Heart left ventricle (tissue), 16 donors: ENCODE measurements around the gene PAPOLB. TPM values are rescaled to one million over a fixed set of nuclear protein-coding genes. Genes with fewer than 3 reads are reported as not detected.
A peak's percentile ranks its signal among the peaks of the same experiment; 100 is the strongest.

Experiments used
- ATAC-seq, 4 donors: fragments of 200-7000 bp; cut with Tn5 transposase; one replicate each; pipeline ENCODE4 v1.9.1; 2020 to 2022; ENCODE audit warnings: moderate library complexity in 4 of 4, mild to moderate bottlenecking in 3 of 4, moderate number of reproducible peaks in 1 of 4
- DNase-seq, 5 donors: peaks; one replicate each; pipeline ENCODE4 v3.0.0-alpha.2; 2020
- H3K27ac ChIP-seq, 12 donors: fragments of 200-600 bp; sonication (generic) in 4 of 12; one replicate each; pipeline versions ENCODE4 v1.5.0 to v1.8.0; 2016 to 2022; ENCODE audit warnings: mild to moderate bottlenecking in 2 of 12
- H3K27me3 ChIP-seq, 9 donors: fragments of 200-600 bp; sonication (generic) in 2 of 9; one replicate each; pipeline versions ENCODE4 v1.5.1 to v1.8.0; 2016 to 2022; ENCODE audit warnings: mild to moderate bottlenecking in 3 of 9
- H3K36me3 ChIP-seq, 9 donors: fragments of 200-600 bp; sonication (generic) in 2 of 9; one replicate each; pipeline versions ENCODE4 v1.5.0 to v1.8.0; 2018 to 2022; ENCODE audit warnings: mild to moderate bottlenecking in 2 of 9
- H3K4me1 ChIP-seq, 12 donors: fragments of 200-600 bp; sonication (generic) in 4 of 12; one replicate each; pipeline versions ENCODE4 v1.5.0 to v1.8.0; 2016 to 2022; ENCODE audit warnings: mild to moderate bottlenecking in 3 of 12
- H3K4me3 ChIP-seq, 12 donors: fragments of 200-600 bp; sonication (generic) in 4 of 12; one replicate each; pipeline versions ENCODE4 v1.5.0 to v1.8.0; 2017 to 2022; ENCODE audit warnings: mild to moderate bottlenecking in 9 of 12, moderate library complexity in 4 of 12
- H3K9me3 ChIP-seq, 12 donors: fragments of 200-600 bp; sonication (generic) in 4 of 12; one replicate each; pipeline versions ENCODE4 v1.5.0 to v1.8.0; 2016 to 2022; ENCODE audit warnings: mild to moderate bottlenecking in 1 of 12
- POLR2A ChIP-seq, 2 donors: fragments of 450-650 bp; IDR thresholded peaks; one replicate each; pipeline ENCODE4 v1.6.1; 2017; ENCODE audit warnings: antibody characterized with exemption in 2 of 2, mild to moderate bottlenecking in 2 of 2, moderate library complexity in 2 of 2
- WGBS, 4 donors: extraction: QIAGEN DNeasy Blood & Tissue Kit in 2 of 4; methylation state at CpG; one replicate each; pipeline versions ENCODE4 v1.1.5 to v1.1.7; 2013 to 2018; 5-methylcytosine and 5-hydroxymethylcytosine counted together
- intact Hi-C, 10 donors: fragments of 100-400 bp; cut with DNase I; formaldehyde crosslinking; loops; one replicate each; pipeline versions ENCODE4 v1.11.1 to v1.14.2; 2022
- polyA plus RNA-seq, 2 donors: library from polyadenylated mRNA; stranded (reverse); fragments of 200-250 nt; gene quantifications; one replicate each; pipeline ENCODE4 v1.2.3, GENCODE V29; 2013
- total RNA-seq, 9 donors: library from RNA; depleted of rRNA in 2 of 9; stranded (reverse); fragments of >200 nt in 2 of 9; fragmentation: NEBNext Ultra II Directional in 3 of 9; extraction: Animal tissue kit (Norgen Biotek cat#: 25700) in 3 of 9; gene quantifications; one replicate each; pipeline versions ENCODE4 v1.1.0 to v1.2.4, GENCODE V29; 2016 to 2023
- TF ChIP-seq, protein P1 (sequence below), 12 donors: fragments of 200-600 bp; sonication (generic) in 4 of 12; IDR thresholded peaks; one replicate each; pipeline versions ENCODE4 v1.5.0 to v1.8.0; 2018 to 2022; ENCODE audit warnings: antibody characterized with exemption in 12 of 12, mild to moderate bottlenecking in 5 of 12
- donor health status: ischemic (EF 13 %, LVEDD 7.1; RV severe dilation, severe dysfunction).
- donor health status: healthy with polysubstance abuse.
- donor health status: DM: no; HTN: yes; CAD: no.
- donor health status: DM: no; HTN: no; CAD: no.
- donor health status: ischemic (EF 25% LVEDD 6.9; RV normal size, moderate dysfunction).
- donor health status: ischemic (EF 25% LVEDD 5.7; RV mildly dilated, moderate dysfunction).
- donor health status: healthy.
- donor health status: DM: yes; HTN: yes; CAD: no.
- donor health status: ischemic (EF 35%, LVEDD 5.7; RV mildly dilated, moderate dysfunction).
- donor health status: nonischemic (EF 11% LVEDD 7.7; RV severe dilation, severe dysfunction).
- donor health status: DM: yes; HTN: yes; CAD: no.
- donor health status: PGD.
- donor health status: ischemic (EF 29% LVEDD 5.4; RV normal size, mild dysfunction).
- donor health status: nonischemic (EF 23%, LVEDD 6.1; RV moderate dilation, normal function).

The PAPOLB gene
- total and polyA plus RNA-seq, 11 donors: 0.03 to 0.38 (median 0.09) TPM; not detected in 5

DNA sequence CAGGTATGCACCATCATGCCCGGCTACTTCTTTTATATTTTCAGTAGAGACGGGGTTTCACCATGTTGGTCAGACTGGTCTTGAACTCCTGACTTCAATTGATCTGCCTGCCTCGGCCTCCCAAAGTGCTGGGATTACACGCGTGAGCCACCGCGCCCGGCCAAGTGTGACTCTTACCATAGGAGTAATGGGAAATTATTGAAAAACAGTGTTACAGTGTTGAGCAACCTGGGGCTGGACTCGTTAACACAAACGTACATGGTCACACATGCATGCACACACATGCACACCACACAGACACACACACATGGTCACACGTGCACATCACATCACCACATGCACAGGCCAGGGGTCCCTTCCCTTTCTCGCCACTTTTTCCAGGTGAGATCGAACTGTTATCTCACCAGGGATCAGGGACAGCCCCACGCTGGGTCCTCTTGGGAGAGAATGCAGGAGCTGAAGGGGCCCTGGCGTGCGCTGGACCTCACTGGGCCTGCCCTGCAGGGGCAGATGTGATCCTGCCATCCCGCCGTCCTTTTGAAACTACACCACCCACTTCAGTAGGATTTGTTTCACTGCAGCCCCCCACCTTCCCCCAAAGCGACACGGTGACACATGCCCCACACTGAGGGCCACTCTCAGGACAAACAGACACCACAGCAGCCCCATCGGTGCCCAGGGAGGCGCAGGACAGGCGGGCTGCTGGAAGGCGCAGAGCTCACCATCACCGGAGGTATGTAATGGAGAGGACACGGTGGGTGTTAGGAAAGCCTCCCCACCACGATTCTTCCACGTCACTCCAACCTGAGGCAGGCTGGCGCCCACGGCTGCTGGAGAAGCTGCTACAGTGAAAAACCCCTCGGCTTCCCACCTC lies 11.5 kb upstream of the PAPOLB start:
- peaks cover 0 to 13% (median 0%) of the 10 kb centered on the region in 12 donors for H3K9me3 ChIP-seq
- H3K27ac ChIP-seq: no peak overlapping the region
- no peak for DNase-seq
- H3K4me3 ChIP-seq: no peak overlapping the region
- no peak for ATAC-seq
- H3K4me1 ChIP-seq: peaks cover 0 to 14% (median 0%) of the 10 kb centered on the region in 12 donors
- H3K27me3 ChIP-seq: peaks cover 0 to 9% (median 0%) of the 10 kb centered on the region in 9 donors
- TF ChIP-seq POLR2A (IDR thresholded peaks at IDR 0.05): no peak
- TF ChIP-seq, protein P1, sequence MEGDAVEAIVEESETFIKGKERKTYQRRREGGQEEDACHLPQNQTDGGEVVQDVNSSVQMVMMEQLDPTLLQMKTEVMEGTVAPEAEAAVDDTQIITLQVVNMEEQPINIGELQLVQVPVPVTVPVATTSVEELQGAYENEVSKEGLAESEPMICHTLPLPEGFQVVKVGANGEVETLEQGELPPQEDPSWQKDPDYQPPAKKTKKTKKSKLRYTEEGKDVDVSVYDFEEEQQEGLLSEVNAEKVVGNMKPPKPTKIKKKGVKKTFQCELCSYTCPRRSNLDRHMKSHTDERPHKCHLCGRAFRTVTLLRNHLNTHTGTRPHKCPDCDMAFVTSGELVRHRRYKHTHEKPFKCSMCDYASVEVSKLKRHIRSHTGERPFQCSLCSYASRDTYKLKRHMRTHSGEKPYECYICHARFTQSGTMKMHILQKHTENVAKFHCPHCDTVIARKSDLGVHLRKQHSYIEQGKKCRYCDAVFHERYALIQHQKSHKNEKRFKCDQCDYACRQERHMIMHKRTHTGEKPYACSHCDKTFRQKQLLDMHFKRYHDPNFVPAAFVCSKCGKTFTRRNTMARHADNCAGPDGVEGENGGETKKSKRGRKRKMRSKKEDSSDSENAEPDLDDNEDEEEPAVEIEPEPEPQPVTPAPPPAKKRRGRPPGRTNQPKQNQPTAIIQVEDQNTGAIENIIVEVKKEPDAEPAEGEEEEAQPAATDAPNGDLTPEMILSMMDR (IDR thresholded peaks at IDR 0.05): no peak
- intact Hi-C loops: loop anchor here in 1 of 10 donors (5.0 kb wide), 1 partner anchor 36 kb away; no protein-coding TSS in a partner anchor
- H3K36me3 ChIP-seq: peaks cover 0 to 20% (median 4%) of the 10 kb centered on the region in 9 donors
- WGBS, 4 donors: 82 to 88% (median 84%) methylated on average over 28 to 31 of the region's 31 CpGs

GRCh38 chr7:4871930-4872675 lies 10.3 kb upstream of the PAPOLB start:
- peaks cover 0 to 16% (median 0%) of the 10 kb centered on the region in 9 donors for H3K36me3 ChIP-seq

GRCh38 chr7:4871056-4871680 lies 9.3 kb upstream of the PAPOLB start:
- no peak for TF ChIP-seq POLR2A (IDR thresholded peaks at IDR 0.05)
- TF ChIP-seq, protein P1 (IDR thresholded peaks at IDR 0.05): no peak
- ATAC-seq (no peak), DNase-seq (peak in 1 of 5 donors; percentile 33)
- peaks cover 0 to 9% (median 0%) of the 10 kb centered on the region in 9 donors for H3K27me3 ChIP-seq
- intact Hi-C loops: loop anchor here in 1 of 10 donors (5.0 kb wide), 1 partner anchor 34 kb away; no protein-coding TSS in a partner anchor
- no peak overlapping the region for H3K4me3 ChIP-seq
- H3K4me1 ChIP-seq: peaks cover 0 to 14% (median 0%) of the 10 kb centered on the region in 12 donors
- 44 to 77% (median 62%) methylated on average over 23 of the region's 23 CpGs for WGBS, 4 donors
- peaks cover 0 to 16% (median 0%) of the 10 kb centered on the region in 12 donors for H3K9me3 ChIP-seq
- peaks cover 0 to 9% (median 0%) of the 10 kb centered on the region in 9 donors for H3K36me3 ChIP-seq
- H3K27ac ChIP-seq: no peak overlapping the region

More at GRCh38 chr7:4871930-4872675, 10.3 kb upstream of the PAPOLB start:
- intact Hi-C loops: loop anchor here in 1 of 10 donors (5.0 kb wide), 1 partner anchor 35 kb away; no protein-coding TSS in a partner anchor
- Histone ChIP-seq H3K27me3 (peaks cover 0 to 9% (median 0%) of the 10 kb centered on the region in 9 donors), H3K4me1 (peaks cover 0 to 14% (median 0%) of the 10 kb centered on the region in 12 donors), H3K27ac (no peak overlapping the region), H3K9me3 (peaks cover 0 to 16% (median 0%) of the 10 kb centered on the region in 12 donors), H3K4me3 (no peak overlapping the region)
- ATAC-seq (peak in 3 of 4 donors; percentile 47 to 57 (median 55)), DNase-seq (no peak)
- TF ChIP-seq, protein P1 (IDR thresholded peaks at IDR 0.05): no peak
- TF ChIP-seq POLR2A (IDR thresholded peaks at IDR 0.05): no peak
- 37 to 63% (median 50%) methylated on average over 11 to 19 of the region's 19 CpGs for WGBS, 4 donors
